T-helper 2 cell treated with Interferon-gamma antibody and Interleukin-4, amounts not matched to agents 5 μg/mL and 100 μg/mL, for 36 hours (primary cell): ENCODE data around the gene CACNA1H.

ENCODE experiments used
- DNase-seq: peaks from one replicate; pipeline ENCODE4 v3.0.0; 2021; ENCODE audit warnings: low spot score
- H3K27ac Mint-ChIP-seq: one replicate; pipeline ENCODE4 v1.8.0; 2021; ENCODE audit warnings: mild to moderate bottlenecking, mixed read lengths
- H3K27me3 Mint-ChIP-seq: one replicate; pipeline ENCODE4 v1.8.0; 2021; ENCODE audit warnings: low read depth, mixed read lengths
- H3K36me3 Mint-ChIP-seq: one replicate; pipeline ENCODE4 v1.8.0; 2021; ENCODE audit warnings: low read depth, mixed read lengths
- H3K4me1 Mint-ChIP-seq: one replicate; pipeline ENCODE4 v1.8.0; 2021; ENCODE audit warnings: low read depth, mixed read lengths
- H3K4me3 Mint-ChIP-seq: one replicate; pipeline ENCODE4 v1.8.0; 2022; ENCODE audit warnings: mild to moderate bottlenecking, moderate library complexity, mixed read lengths
- H3K9me3 Mint-ChIP-seq: one replicate; pipeline ENCODE4 v1.8.0; 2021; ENCODE audit warnings: mixed read lengths

Gene CACNA1H

GRCh38 chr16:1175566-1176279 is 22.8 kb downstream of the CACNA1H start:
- H3K9me3 Mint-ChIP-seq = no peaks in the 10 kb centered on the region
- no peaks in the 10 kb centered on the region for H3K4me1 Mint-ChIP-seq
- no peak overlapping the region for H3K4me3 Mint-ChIP-seq
- H3K36me3 Mint-ChIP-seq = no peaks in the 10 kb centered on the region
- no peak overlapping the region for H3K27ac Mint-ChIP-seq
- no peak for DNase-seq
- no peaks in the 10 kb centered on the region for H3K27me3 Mint-ChIP-seq

GRCh38 chr16:1176280-1176897 is 23.5 kb downstream of the CACNA1H start:
- no peaks in the 10 kb centered on the region for H3K4me1 Mint-ChIP-seq
- DNase-seq = no peak
- no peaks in the 10 kb centered on the region for H3K27me3 Mint-ChIP-seq
- H3K9me3 Mint-ChIP-seq = no peaks in the 10 kb centered on the region
- H3K36me3 Mint-ChIP-seq = no peaks in the 10 kb centered on the region
- H3K4me3 Mint-ChIP-seq = no peak overlapping the region
- H3K27ac Mint-ChIP-seq = no peak overlapping the region

- Mint-ChIP-seq H3K36me3 (no peaks in the 10 kb centered on the region), H3K27ac (no peak overlapping the region), H3K4me3 (no peak overlapping the region), H3K9me3 (no peaks in the 10 kb centered on the region), H3K27me3 (no peaks in the 10 kb centered on the region), H3K4me1 (no peaks in the 10 kb centered on the region)
- no peak for DNase-seq
These were observed 24.1 kb downstream of the CACNA1H start for GRCh38 chr16:1177053-1177452.

- H3K27ac Mint-ChIP-seq = no peak overlapping the region
- H3K4me3 Mint-ChIP-seq = no peak overlapping the region
- no peaks in the 10 kb centered on the region for H3K9me3 Mint-ChIP-seq
- H3K4me1 Mint-ChIP-seq = no peaks in the 10 kb centered on the region
- no peak for DNase-seq
- no peaks in the 10 kb centered on the region for H3K27me3 Mint-ChIP-seq
- no peaks in the 10 kb centered on the region for H3K36me3 Mint-ChIP-seq
These were observed 24.8 kb downstream of the CACNA1H start for GRCh38 chr16:1177750-1178149.

GRCh38 chr16:1178295-1178910 is 25.5 kb downstream of the CACNA1H start:
- Mint-ChIP-seq H3K4me1 (no peaks in the 10 kb centered on the region), H3K36me3 (no peaks in the 10 kb centered on the region), H3K27ac (no peak overlapping the region), H3K27me3 (no peaks in the 10 kb centered on the region), H3K9me3 (no peaks in the 10 kb centered on the region), H3K4me3 (no peak overlapping the region)
- no peak for DNase-seq

GRCh38 chr16:1180549-1181403 is 27.9 kb downstream of the CACNA1H start:
- no peaks in the 10 kb centered on the region for H3K36me3 Mint-ChIP-seq
- H3K4me3 Mint-ChIP-seq = no peak overlapping the region
- no peak overlapping the region for H3K27ac Mint-ChIP-seq

GRCh38 chr16:1181404-1182315 is 28.8 kb downstream of the CACNA1H start:
- Mint-ChIP-seq H3K27ac (no peak overlapping the region), H3K4me1 (no peaks in the 10 kb centered on the region), H3K27me3 (no peaks in the 10 kb centered on the region), H3K9me3 (no peaks in the 10 kb centered on the region), H3K4me3 (no peak overlapping the region), H3K36me3 (no peaks in the 10 kb centered on the region)
- DNase-seq = no peak

More at GRCh38 chr16:1180549-1181403, 27.9 kb downstream of the CACNA1H start:
- Mint-ChIP-seq H3K9me3 (no peaks in the 10 kb centered on the region), H3K27me3 (no peaks in the 10 kb centered on the region), H3K4me1 (no peaks in the 10 kb centered on the region)
- DNase-seq = no peak

GRCh38 chr16:1182316-1182671 is 29.4 kb downstream of the CACNA1H start:
- H3K9me3 Mint-ChIP-seq = no peaks in the 10 kb centered on the region
- H3K27ac Mint-ChIP-seq = no peak overlapping the region
- H3K27me3 Mint-ChIP-seq = no peaks in the 10 kb centered on the region
- no peak for DNase-seq
- no peaks in the 10 kb centered on the region for H3K36me3 Mint-ChIP-seq
- H3K4me3 Mint-ChIP-seq = no peak overlapping the region
- no peaks in the 10 kb centered on the region for H3K4me1 Mint-ChIP-seq

- Mint-ChIP-seq H3K27ac (no peak overlapping the region), H3K9me3 (no peaks in the 10 kb centered on the region), H3K27me3 (no peaks in the 10 kb centered on the region), H3K4me3 (no peak overlapping the region), H3K36me3 (no peaks in the 10 kb centered on the region), H3K4me1 (no peaks in the 10 kb centered on the region)
- DNase-seq = no peak
These were observed 30.3 kb downstream of the CACNA1H start for GRCh38 chr16:1182950-1183907.

GRCh38 chr16:1184156-1184868 is 31.4 kb downstream of the CACNA1H start:
- H3K4me3 Mint-ChIP-seq = no peak overlapping the region
- no peaks in the 10 kb centered on the region for H3K27me3 Mint-ChIP-seq
- no peaks in the 10 kb centered on the region for H3K4me1 Mint-ChIP-seq
- H3K27ac Mint-ChIP-seq = no peak overlapping the region
- H3K9me3 Mint-ChIP-seq = no peaks in the 10 kb centered on the region
- no peaks in the 10 kb centered on the region for H3K36me3 Mint-ChIP-seq
- DNase-seq = no peak

- no peak for DNase-seq
- Mint-ChIP-seq H3K36me3 (no peaks in the 10 kb centered on the region), H3K27ac (no peak overlapping the region), H3K4me3 (no peak overlapping the region), H3K9me3 (no peaks in the 10 kb centered on the region), H3K4me1 (no peaks in the 10 kb centered on the region), H3K27me3 (no peaks in the 10 kb centered on the region)
These were observed 32.1 kb downstream of the CACNA1H start for GRCh38 chr16:1184980-1185379.
